RKO (cell line): ENCODE results near the gene RUNX1.

Source experiments
- DNase-seq: peaks from one replicate; pipeline ENCODE4 v3.0.0-alpha.2; 2016; ENCODE audit warnings: low spot score

The RUNX1 gene

GRCh38 chr21:35036465-35037383, 12.4 kb downstream of the RUNX1 start:
- no peak for DNase-seq

DNA sequence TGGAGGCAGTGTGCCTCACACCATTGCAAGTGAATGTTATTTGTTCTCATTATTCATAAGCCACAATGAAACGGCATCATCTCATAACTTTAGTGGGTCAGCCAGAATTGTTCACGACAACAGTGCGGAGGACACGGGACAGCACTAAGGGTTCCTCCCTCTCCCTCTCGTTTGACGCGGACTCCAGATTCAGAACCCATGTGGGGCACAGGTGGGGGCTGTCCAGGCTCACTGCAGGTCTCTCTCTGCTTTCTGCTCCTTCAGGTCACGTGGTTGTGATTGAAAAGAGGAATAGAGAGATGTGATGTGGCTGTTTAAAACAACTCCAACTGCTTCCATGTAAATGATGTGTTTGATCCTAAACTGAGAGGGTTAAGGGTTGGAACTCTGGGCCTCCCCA, 13.5 kb downstream of the RUNX1 start:
- no peak for DNase-seq

DNA sequence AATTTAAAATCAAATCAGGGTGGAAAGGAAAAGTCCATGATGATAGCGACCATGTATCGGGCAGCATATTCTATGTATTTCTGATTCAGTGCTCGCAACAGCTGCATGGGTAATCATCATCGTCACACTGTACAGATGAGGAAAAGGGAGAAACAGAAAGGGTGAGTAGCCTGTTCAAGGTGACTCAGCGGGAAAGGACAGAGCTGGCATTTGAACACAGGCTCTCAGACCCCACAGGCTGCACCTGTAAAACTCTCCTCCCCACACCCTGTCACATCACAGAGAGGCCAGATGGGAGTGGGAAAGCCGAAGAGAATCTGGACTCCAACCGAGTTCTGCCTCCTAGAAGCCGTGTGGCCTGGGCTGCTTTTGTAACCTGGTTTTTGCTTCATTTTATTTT, 14.0 kb downstream of the RUNX1 start:
- no peak for DNase-seq

DNA sequence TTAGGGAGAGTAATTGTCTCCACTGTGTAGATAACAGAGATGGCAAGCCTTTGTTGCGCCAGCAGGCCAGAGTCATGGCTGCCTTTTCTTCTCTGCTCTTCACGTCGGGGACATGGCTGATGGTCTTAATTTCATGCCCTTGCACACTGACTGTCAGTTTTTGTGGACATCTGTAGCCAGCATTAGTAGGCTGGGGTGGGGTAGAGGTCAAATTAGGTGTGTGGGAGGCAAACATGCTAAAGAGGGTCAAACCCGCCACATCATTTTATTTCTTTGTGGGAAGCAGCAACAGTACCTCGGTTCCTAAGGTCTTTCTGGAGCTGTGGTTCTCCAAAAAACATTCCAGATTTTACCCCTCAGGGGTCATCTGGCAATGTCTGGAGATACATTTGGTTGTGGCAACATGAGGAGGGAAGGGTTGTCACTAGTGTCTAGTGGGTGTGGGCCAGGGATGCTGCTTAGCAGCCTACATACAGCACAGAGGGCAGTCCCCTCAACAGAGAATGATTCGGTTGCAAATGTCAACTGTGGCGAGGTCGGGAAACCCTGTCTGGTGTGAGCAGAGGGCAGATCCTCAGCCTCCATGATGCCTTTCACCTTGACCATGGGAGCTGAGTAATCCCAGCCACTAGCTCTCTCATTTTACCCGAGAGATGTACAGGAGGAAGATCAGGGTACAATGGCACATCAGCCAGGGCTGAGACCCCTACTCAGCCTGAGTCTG, 14.7 kb downstream of the RUNX1 start:
- DNase-seq: no peak

DNA sequence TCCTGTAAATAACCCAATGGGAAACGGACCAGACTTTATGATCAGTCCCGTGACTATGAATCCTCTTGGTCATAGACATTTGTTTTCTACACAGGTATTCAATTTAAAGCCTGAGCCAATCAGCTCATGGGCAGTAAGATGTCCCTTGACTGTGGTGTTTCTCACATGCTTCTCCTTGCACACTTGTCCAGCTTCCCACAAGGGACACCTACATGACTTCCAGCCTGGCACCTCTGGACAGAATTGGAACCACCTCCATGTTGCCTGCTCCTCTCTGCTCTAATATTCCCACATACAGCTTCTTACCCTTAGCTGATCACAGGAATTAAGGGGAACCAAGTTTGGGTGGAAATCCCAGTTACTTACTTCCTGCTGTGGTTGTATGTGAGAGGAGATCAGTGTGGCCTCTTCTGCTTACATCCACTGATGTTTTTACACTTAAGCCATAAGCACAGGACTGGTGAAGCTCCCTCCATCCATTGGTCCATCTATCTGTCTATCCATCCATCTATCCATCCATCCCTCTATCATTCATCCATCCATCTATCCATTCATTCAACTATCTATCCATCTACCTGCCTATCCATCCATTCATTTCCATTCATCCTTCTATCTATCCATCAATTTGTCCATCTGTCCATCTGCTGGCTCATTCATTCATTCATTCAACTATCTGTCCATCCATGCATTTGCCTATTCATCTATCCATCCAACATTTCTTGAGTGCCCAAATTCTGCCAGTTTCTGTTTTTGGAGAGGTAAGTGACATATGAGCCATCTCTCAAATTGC, 16.4 kb downstream of the RUNX1 start:
- DNase-seq: no peak

GRCh38 chr21:35028451-35028978, 20.6 kb downstream of the RUNX1 start:
- no peak for DNase-seq

DNA sequence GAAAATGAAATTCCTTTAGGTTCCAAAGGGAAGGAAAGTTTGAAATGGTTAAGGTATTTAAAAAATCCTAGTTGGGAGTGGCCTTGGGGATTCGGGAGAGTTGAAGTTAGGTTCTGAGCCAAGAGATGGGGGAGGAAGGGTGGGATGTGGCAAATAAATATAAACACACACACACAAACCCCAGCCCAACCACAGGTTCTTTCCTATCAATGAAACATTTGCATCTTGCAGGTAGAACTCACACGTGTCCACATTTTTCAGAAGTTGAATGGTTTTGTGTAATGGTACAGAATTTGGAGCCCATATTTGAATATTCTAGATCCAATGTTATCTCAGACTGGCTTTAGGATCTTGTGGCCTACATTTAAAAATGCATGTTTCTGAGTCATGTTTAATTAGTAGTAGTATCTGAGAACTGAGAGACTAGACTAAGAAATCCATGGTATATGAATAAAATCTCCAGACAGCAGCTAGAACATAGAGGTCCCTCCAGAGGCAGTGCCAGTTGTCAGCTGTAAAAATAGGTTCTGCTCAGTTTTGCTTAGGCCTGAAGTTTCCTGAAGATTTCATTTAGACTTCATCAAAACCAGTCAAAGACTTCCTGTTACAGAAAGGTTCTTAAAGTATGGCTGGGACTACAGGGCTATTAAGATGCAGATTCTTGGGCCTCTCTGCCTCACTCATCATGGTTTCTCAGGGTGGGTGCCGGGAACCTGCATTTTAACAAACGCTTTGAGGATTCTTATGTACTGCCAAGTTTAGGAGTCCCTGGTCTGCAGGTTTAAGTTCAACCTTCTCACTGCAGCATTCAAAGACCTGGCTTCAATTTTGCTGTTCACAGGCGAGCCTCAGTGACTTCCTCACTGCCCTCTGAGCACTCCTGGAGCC, 21.3 kb downstream of the RUNX1 start:
- no peak for DNase-seq

DNA sequence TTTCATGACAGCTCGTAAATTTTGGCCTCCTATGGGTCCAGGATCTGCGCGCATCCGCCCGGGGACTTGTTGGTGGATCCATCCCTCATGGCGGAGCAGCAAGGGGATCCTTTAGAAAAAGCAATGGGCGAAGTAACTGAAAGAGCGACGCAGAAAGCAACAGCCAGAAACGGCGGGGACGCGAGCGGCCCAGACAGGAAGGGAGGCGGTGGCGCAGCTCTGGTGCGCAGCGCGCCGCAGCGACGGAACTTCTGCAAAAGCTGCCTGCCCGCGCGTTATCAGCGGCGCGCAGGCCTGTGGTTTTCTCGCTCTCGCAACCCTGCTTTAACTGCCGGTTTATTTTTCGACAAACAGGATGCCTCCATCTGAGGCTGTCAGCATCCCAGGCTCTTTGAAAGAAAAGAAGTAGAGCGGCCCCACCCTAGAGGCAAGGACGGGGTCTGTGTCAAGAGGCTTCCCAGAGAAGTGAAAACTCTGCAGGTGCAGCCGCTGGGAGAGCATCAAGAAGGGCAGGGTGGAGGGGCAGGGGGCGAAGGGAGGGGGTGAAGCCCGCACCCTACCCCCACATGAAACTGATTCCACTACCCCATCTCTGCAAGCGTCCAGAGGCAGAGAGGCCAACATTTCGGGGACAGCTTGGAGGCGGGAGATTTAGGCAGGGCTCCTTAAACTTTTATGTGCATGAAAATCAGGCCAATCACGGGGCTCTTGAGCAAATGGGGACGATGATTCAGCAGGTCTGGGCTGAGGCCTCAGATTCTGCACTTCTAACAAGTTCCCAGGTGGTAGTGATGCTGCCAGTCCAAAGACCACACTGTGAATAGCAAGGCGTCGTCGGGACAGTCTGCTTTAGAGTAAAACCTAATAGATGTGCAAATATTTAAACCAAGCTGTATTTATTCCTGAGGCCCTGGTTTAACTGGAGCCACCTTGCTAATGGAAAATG, 22.2 kb downstream of the RUNX1 start:
- no peak for DNase-seq

DNA sequence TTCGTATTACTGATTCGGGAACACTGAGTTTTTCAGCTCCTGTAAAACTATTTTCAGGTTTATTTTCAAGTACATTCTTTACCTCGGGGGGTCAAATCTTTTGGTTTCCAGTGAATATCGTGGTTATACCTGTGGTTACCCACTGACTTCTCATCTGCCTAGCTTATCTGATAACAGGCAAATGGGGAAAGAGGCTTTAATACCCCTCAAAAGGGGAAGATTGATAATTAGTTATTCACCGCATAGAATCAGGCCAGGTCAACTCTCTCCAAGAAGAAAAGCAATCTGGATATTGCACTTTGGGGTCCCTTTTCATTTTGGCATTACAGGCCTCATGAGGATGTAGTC, 23.0 kb downstream of the RUNX1 start:
- no peak for DNase-seq

DNA sequence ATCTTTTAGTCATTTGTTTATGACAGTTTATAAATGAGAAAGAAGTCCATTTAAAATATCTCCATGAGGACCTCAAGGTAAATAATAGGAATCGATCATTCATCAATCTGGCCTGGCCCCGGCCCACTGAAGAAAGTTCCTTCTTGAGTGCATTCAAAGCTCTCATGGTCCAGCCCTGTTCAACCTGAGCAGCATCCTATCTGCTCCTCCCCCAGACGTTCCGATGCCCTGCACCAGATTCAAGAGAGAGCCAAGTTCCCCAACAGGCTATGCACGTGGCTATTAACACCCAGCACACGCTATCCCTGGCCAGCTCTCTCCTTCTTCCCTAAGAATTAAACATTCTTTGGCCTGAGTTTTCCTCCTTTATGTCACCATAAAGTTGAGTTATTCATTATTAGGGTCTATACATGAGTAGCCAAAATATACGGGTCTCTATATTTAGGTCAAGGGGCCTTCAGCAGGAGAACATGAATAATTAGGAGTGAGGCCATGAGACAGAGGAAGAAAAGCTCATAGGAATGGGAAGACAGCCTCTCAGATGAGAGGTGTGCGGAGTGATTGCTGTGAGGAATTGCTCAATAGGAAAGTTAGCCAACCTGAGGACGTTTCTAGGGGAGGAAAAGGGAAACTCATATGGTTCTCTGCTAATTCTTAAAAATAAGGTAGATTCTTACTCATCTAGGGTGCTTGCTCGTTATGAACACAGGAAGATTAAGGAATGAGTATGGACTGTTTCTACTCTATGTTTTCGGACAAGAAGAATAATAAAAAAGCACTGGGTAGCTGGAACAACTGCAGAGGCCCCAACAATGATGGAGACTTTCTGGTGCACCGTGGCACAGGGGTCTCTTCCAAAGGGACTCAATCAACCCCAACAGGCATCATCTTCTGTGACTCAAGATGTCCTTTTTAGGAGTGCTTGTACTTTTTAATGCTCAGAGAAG, 23.6 kb downstream of the RUNX1 start:
- no peak for DNase-seq

GRCh38 chr21:35024513-35024912, 24.6 kb downstream of the RUNX1 start:
- DNase-seq: no peak

DNA sequence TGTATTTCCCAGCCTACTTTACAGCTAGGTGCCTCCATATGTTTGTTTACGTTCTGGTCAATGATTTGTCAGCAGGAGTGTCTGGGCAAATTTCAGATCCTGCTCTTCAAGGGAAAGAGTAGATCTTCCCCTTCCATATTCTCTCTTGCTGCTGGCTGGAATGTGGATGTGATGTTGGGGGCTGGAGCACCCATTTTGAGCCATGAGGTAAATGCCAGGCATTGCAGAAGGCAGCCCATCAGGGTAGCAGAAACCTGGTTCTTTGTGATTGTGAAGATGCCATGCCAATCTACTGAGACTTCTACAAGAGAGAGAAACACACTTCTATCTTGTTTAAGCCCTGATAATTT, 25.1 kb downstream of the RUNX1 start:
- DNase-seq: no peak

DNA sequence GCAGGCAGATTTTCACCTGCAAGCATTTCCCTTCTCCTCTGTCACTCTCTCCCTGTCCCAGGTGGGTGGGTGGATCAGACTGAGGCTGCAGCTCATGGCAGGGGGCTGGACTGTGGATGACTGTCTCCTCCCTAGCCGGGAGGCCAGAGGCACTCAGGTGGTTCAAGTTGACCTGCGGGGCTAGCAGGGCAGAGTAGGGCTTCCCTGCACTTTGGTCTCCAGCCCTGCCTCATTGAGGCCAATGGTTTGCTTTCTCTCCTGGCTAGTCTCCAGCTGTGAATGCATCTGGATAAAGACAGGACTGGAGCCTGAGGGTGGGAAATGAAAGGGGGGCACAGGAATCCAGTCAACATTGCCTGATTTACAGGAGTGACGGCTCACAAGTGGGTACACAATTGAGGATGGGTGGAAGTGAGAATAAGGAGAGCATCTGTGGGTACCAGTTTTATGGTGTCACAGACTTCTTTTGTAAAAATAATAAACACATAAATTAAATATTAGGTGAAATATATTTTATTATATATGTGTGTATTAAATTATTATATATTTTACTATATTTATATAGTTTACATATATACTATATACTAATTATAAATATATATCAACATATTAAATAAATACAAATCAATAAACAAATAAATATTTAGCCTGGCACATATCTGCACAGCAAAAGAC, 25.6 kb downstream of the RUNX1 start:
- DNase-seq: no peak

DNA sequence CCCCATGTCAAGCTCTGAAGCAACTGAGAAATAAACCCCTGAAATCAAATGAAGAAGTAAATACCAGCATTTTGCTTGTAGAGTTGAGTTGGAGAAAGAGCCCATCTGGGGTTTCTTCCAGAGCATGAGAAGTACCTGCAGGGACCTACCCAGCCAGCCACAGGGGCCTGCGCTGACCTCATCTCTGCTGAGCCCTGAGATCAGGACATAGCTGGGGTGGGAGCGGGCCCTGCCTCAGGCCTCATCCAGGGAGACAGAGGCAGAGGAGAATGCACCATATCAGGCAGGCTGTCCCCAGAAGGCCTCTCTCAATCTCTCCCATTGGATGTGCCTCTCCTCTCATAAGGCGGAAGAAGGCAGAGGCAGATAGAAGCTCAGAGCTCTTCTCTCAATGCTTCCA, 27.6 kb downstream of the RUNX1 start:
- DNase-seq: no peak

- DNase-seq: peak; percentile 0
Measured at GRCh38 chr21:35020902-35021301, 28.2 kb downstream of the RUNX1 start.

- DNase-seq: no peak
Measured at GRCh38 chr21:35020436-35020835, 28.7 kb downstream of the RUNX1 start.

GRCh38 chr21:35019631-35020032, 29.5 kb downstream of the RUNX1 start:
- DNase-seq: no peak

DNA sequence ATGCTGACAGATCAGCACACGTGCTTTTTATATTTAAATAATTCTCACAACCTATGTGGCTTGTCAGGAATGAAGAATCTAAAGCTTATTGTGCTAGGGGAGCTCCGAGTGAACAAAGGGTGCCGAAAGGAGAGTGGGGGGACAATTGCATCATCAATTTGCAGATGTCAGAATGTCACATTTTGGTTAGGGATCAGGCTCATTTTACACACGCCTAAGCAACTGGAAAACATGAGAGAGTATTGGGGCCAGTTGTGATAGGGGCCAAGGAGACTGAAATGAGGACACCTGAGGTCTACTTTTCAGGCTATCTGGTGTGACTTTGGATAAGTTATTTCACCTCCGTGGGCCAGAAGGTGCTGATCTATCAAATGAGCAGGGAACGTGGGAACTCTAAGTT, 31.8 kb downstream of the RUNX1 start:
- no peak for DNase-seq
